Hippocampal formation (tissue), 2 donors: ENCODE measurements around the gene NSF.
"Not testable (repeated sequence)": the region's sequence is repeated elsewhere in the genome, so short reads cannot be mapped to it uniquely, and the experiment has no call there.

Experiments
- DNase-seq, 2 donors: peaks; one replicate each; lab custom pipeline; 2025; lab: John Stamatoyannopoulos, UW

The NSF gene

GRCh38 chr17:46774108-46774737, 183.8 kb downstream of the NSF start:
- no peak for DNase-seq

GRCh38 chr17:46776298-46777005, 186.0 kb downstream of the NSF start:
- no peak for DNase-seq

- DNase-seq: no peak
These were observed 187.8 kb downstream of the NSF start for GRCh38 chr17:46777943-46778915.

- no peak for DNase-seq
These were observed 189.5 kb downstream of the NSF start for GRCh38 chr17:46780003-46780373.

GRCh38 chr17:46782250-46782953, 191.9 kb downstream of the NSF start:
- no peak for DNase-seq

GRCh38 chr17:46783031-46783593, 192.6 kb downstream of the NSF start:
- DNase-seq: no peak

- DNase-seq: no peak
These were observed 195.2 kb downstream of the NSF start for GRCh38 chr17:46785696-46786095.

GRCh38 chr17:46787478-46787877, 197.0 kb downstream of the NSF start:
- no peak for DNase-seq

- no peak for DNase-seq
These were observed 197.8 kb downstream of the NSF start for GRCh38 chr17:46788300-46788699.

- DNase-seq: no peak
These were observed 198.3 kb downstream of the NSF start for GRCh38 chr17:46788796-46789195.

- no peak for DNase-seq
These were observed 199.1 kb downstream of the NSF start for GRCh38 chr17:46789610-46790009.

- no peak for DNase-seq
These were observed 199.7 kb downstream of the NSF start for GRCh38 chr17:46790216-46790615.

GRCh38 chr17:46791531-46791930, 201.1 kb downstream of the NSF start:
- no peak for DNase-seq

- no peak for DNase-seq
These were observed 201.6 kb downstream of the NSF start for GRCh38 chr17:46792071-46792470.

- DNase-seq: not testable (repeated sequence)
These were observed 202.6 kb downstream of the NSF start for GRCh38 chr17:46793023-46793422.

GRCh38 chr17:46793541-46793940, 203.1 kb downstream of the NSF start:
- no peak for DNase-seq

GRCh38 chr17:46794318-46794717, 203.8 kb downstream of the NSF start:
- DNase-seq: no peak

GRCh38 chr17:46795379-46795952, 205.0 kb downstream of the NSF start:
- no peak for DNase-seq

GRCh38 chr17:46796084-46796483, 205.6 kb downstream of the NSF start:
- DNase-seq: no peak

- DNase-seq: no peak
These were observed 206.1 kb downstream of the NSF start for GRCh38 chr17:46796524-46796923.

- no peak for DNase-seq
These were observed 206.6 kb downstream of the NSF start for GRCh38 chr17:46796956-46797530.
